GM10847 (cell line): Measurements from ENCODE around the gene GSK3B.

Experiments used
- POLR2A ChIP-seq: IDR thresholded peaks from 2 replicates; pipeline ENCODE4 v1.6.1; 2011; ENCODE audit not compliant: insufficient read length; ENCODE audit errors: extremely low read depth

The GSK3B gene

GRCh38 chr3:119817583-119818363 lies 276.5 kb downstream of the GSK3B start:
- no peak for TF ChIP-seq POLR2A

- TF ChIP-seq POLR2A = no peak
These were observed 277.2 kb downstream of the GSK3B start for GRCh38 chr3:119817071-119817470.

- no peak for TF ChIP-seq POLR2A
These were observed 278.5 kb downstream of the GSK3B start for GRCh38 chr3:119815716-119816115.

- no peak for TF ChIP-seq POLR2A
These were observed 281.7 kb downstream of the GSK3B start for GRCh38 chr3:119812491-119813058.

- TF ChIP-seq POLR2A = peak; percentile 30
These were observed 284.2 kb downstream of the GSK3B start for GRCh38 chr3:119810018-119810435.

GRCh38 chr3:119809249-119810017 lies 284.8 kb downstream of the GSK3B start:
- no peak for TF ChIP-seq POLR2A

GRCh38 chr3:119808843-119809242 lies 285.4 kb downstream of the GSK3B start:
- TF ChIP-seq POLR2A = no peak

- no peak for TF ChIP-seq POLR2A
These were observed 286.0 kb downstream of the GSK3B start for GRCh38 chr3:119808244-119808643.

GRCh38 chr3:119800844-119801243 lies 293.4 kb downstream of the GSK3B start:
- no peak for TF ChIP-seq POLR2A

- no peak for TF ChIP-seq POLR2A
These were observed 297.5 kb downstream of the GSK3B start for GRCh38 chr3:119796785-119797184.

- no peak for TF ChIP-seq POLR2A
These were observed 297.9 kb downstream of the GSK3B start for GRCh38 chr3:119796368-119796767.

GRCh38 chr3:119795849-119796248 lies 298.4 kb downstream of the GSK3B start:
- no peak for TF ChIP-seq POLR2A

- TF ChIP-seq POLR2A = no peak
These were observed 299.2 kb downstream of the GSK3B start for GRCh38 chr3:119794971-119795612.

- no peak for TF ChIP-seq POLR2A
These were observed 299.8 kb downstream of the GSK3B start for GRCh38 chr3:119794401-119794800.

- no peak for TF ChIP-seq POLR2A
These were observed 302.0 kb downstream of the GSK3B start for GRCh38 chr3:119792270-119792669.
